Pancreas (tissue), 10 donors: ENCODE results near the gene GPC5. TPM values are rescaled to one million over a fixed set of nuclear protein-coding genes. Genes with fewer than 3 reads are reported as not detected.

Source experiments
- ATAC-seq, 4 donors: fragments of 200-7000 bp; cut with Tn5 transposase; one replicate each; pipeline versions ENCODE4 v1.8.0 to v1.9.1; 2020; ENCODE audit warnings: mild to moderate bottlenecking in 4 of 4, moderate library complexity in 4 of 4
- DNase-seq, 6 donors: peaks; one replicate each; pipeline ENCODE4 v3.0.0-alpha.2; 2020
- FAIRE-seq: peaks from 2 replicates; lab custom pipeline; 2012; peaks lifted over from hg19 to GRCh38; lab: Jason Lieb, UNC
- H3K27ac ChIP-seq, 4 donors: fragments of 200-600 bp; sonication (generic); 1 replicate in 3 of 4; 2 replicates in 1 of 4; pipeline versions ENCODE4 v1.5.0 to v1.8.0; 2020
- H3K27me3 ChIP-seq, 4 donors: fragments of 200-600 bp; one replicate each; pipeline ENCODE4 v1.8.0; 2021
- H3K36me3 ChIP-seq, 3 donors: fragments of 200-600 bp; sonication (generic) in 1 of 3; one replicate each; pipeline versions ENCODE4 v1.5.0 to v1.8.0; 2020 to 2021
- H3K4me1 ChIP-seq, 3 donors: fragments of 200-600 bp; one replicate each; pipeline ENCODE4 v1.8.0; 2021
- H3K4me3 ChIP-seq, 4 donors: fragments of 200-600 bp; sonication (generic) in 2 of 4; one replicate each; pipeline versions ENCODE4 v1.5.0 to v1.8.0; 2020 to 2021
- H3K9me3 ChIP-seq, 4 donors: fragments of 200-600 bp; one replicate each; pipeline ENCODE4 v1.8.0; 2021
- WGBS, 2 donors: extraction: QIAGEN DNeasy Blood & Tissue Kit; methylation state at CpG; one replicate each; pipeline ENCODE4 v1.1.7; 2013; 5-methylcytosine and 5-hydroxymethylcytosine counted together
- intact Hi-C, 3 donors: fragments of 100-400 bp; cut with DNase I; formaldehyde crosslinking; loops; one replicate each; pipeline versions ENCODE4 v1.11.1 to v1.14.2; 2022
- polyA plus RNA-seq, 2 donors: library from polyadenylated mRNA; stranded (reverse); fragments of 200-250 nt; gene quantifications; one replicate each; pipeline ENCODE4 v1.2.3, GENCODE V29; 2013
- total RNA-seq, 6 donors: library from RNA; stranded (reverse); fragmentation: NEBNext Ultra II Directional in 4 of 6; extraction: Animal tissue kit (Norgen Biotek cat#: 25700) in 4 of 6; gene quantifications; one replicate each; pipeline versions ENCODE4 v1.2.1 to v1.2.4, GENCODE V29; 2021 to 2023
- TF ChIP-seq, protein P1 (sequence below), 4 donors: fragments of 200-600 bp; sonication (generic) in 3 of 4; IDR thresholded peaks; one replicate each; pipeline versions ENCODE4 v1.5.0 to v1.8.0; 2021; ENCODE audit warnings: antibody characterized with exemption in 4 of 4
- donor health status: healthy with polysubstance abuse.
- donor health status: DM: no; HTN: no; CAD: no; lungs with moderate emphysema.
- donor health status: DM: no; HTN: no; CAD: no.
- donor health status: control.
- donor health status: control.
- donor health status: Bipolar disorder and iron deficiency.
- donor health status: DM: yes; HTN: yes; CAD: no.
- donor health status: DM: no; HTN: no; CAD: no.
- donor health status: DM: no; HTN: no; CAD: no.
- donor health status: DM: yes; HTN: yes; CAD: no.

GPC5 gene
- total and polyA plus RNA-seq, 8 donors, result 0.12 to 0.35 (median 0.35) TPM; not detected in 5

DNA sequence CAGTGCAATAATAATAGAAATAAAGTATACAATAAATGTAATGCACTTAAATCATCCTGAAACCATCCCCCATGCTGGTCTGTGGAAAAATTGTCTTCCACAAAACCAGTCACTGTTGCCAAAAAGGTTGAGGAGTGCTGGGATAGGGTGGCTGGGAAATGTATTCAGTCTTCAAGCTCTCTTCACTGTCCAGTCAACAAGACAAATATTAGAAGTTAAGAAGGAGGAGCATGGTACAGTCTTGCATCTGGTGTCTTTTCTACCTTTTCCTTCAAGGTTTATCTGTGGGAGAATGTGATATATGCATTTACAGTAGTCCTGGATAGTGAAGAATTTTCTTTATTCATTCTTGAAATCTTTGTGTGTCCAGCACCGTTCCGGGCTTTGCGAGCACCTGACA is 203.4 kb downstream of the GPC5 start:
- Histone ChIP-seq H3K4me3 (no peak overlapping the region), H3K27ac (no peak overlapping the region), H3K4me1 (no peaks in the 10 kb centered on the region), H3K27me3 (no peaks in the 10 kb centered on the region), H3K9me3 (no peaks in the 10 kb centered on the region), H3K36me3 (no peaks in the 10 kb centered on the region)
- 55 to 67% methylated on average over 3 of the region's 3 CpGs for WGBS, 2 donors
- no peak for ATAC-seq
- FAIRE-seq, result no peak
- TF ChIP-seq, protein P1, sequence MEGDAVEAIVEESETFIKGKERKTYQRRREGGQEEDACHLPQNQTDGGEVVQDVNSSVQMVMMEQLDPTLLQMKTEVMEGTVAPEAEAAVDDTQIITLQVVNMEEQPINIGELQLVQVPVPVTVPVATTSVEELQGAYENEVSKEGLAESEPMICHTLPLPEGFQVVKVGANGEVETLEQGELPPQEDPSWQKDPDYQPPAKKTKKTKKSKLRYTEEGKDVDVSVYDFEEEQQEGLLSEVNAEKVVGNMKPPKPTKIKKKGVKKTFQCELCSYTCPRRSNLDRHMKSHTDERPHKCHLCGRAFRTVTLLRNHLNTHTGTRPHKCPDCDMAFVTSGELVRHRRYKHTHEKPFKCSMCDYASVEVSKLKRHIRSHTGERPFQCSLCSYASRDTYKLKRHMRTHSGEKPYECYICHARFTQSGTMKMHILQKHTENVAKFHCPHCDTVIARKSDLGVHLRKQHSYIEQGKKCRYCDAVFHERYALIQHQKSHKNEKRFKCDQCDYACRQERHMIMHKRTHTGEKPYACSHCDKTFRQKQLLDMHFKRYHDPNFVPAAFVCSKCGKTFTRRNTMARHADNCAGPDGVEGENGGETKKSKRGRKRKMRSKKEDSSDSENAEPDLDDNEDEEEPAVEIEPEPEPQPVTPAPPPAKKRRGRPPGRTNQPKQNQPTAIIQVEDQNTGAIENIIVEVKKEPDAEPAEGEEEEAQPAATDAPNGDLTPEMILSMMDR (IDR thresholded peaks at IDR 0.05), result no peak
- intact Hi-C loops, result no loop called here
- no peak for DNase-seq

DNA sequence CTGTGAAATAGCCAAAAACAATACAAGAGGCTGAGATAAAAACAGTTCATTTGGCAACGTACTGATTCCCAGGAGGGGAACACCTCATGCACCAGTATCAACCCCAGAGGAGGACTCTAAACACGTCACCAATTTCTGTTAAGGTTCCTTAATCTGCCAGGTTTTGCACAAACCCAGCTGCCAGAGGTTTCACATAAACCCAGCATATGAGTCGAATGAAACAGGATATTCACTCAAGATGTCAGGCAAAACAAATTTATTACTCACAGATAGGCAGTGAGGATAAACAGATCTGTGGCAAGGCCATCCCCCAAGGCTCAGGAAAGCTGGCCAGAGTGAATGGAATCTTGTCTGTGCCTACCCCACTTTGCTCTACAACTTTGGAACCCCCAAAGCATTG is 210.9 kb downstream of the GPC5 start:
- no peak for DNase-seq
- TF ChIP-seq, protein P1 (IDR thresholded peaks at IDR 0.05), result no peak
- FAIRE-seq, result no peak
- intact Hi-C loops, result no loop called here
- Histone ChIP-seq H3K9me3 (no peaks in the 10 kb centered on the region), H3K27me3 (no peaks in the 10 kb centered on the region), H3K4me1 (no peaks in the 10 kb centered on the region), H3K4me3 (no peak overlapping the region), H3K27ac (no peak overlapping the region), H3K36me3 (no peaks in the 10 kb centered on the region)
- ATAC-seq, result no peak
- WGBS, 2 donors, result 19 to 26% methylated on average over 3 of the region's 3 CpGs

DNA sequence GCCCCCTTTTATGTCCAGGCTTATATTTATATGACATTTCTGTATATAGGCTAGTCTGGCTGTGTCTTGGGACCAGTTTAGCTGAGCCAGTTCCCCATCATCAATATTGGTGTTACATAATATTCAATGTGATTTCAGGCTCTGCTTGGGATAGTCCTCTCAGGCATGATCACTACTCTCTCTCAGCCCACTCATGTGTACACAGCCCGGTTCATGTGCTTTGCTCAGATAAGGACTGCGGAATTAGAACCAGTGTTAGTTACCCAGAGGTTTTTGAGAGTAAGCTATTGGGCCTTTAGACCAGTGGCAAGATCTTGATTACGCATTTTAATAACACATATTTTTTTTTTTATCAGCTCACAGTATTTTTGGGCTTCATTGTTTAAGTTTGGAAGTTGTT is 219.9 kb downstream of the GPC5 start:
- ATAC-seq, result no peak
- H3K36me3 ChIP-seq, result no peaks in the 10 kb centered on the region
- no peak for FAIRE-seq

GRCh38 chr13:91620670-91621141 is 222.3 kb downstream of the GPC5 start:
- FAIRE-seq (no peak), ATAC-seq (no peak), DNase-seq (no peak)
- no peaks in the 10 kb centered on the region for H3K9me3 ChIP-seq
- H3K4me1 ChIP-seq, result no peaks in the 10 kb centered on the region
- H3K27ac ChIP-seq, result no peak overlapping the region
- intact Hi-C loops, result no loop called here
- TF ChIP-seq, protein P1 (IDR thresholded peaks at IDR 0.05), result no peak
- no peaks in the 10 kb centered on the region for H3K27me3 ChIP-seq
- no peaks in the 10 kb centered on the region for H3K36me3 ChIP-seq
- no peak overlapping the region for H3K4me3 ChIP-seq
- WGBS, 2 donors, result 56 to 65% methylated on average over 2 of the region's 2 CpGs

More for the DNA sequence above, 219.9 kb downstream of the GPC5 start:
- intact Hi-C loops, result no loop called here
- TF ChIP-seq, protein P1 (IDR thresholded peaks at IDR 0.05), result no peak
- no peaks in the 10 kb centered on the region for H3K27me3 ChIP-seq
- no peak overlapping the region for H3K4me3 ChIP-seq
- 60 to 73% methylated on average over 3 of the region's 3 CpGs for WGBS, 2 donors
- no peaks in the 10 kb centered on the region for H3K4me1 ChIP-seq
- no peaks in the 10 kb centered on the region for H3K9me3 ChIP-seq
- no peak for DNase-seq
- H3K27ac ChIP-seq, result no peak overlapping the region

DNA sequence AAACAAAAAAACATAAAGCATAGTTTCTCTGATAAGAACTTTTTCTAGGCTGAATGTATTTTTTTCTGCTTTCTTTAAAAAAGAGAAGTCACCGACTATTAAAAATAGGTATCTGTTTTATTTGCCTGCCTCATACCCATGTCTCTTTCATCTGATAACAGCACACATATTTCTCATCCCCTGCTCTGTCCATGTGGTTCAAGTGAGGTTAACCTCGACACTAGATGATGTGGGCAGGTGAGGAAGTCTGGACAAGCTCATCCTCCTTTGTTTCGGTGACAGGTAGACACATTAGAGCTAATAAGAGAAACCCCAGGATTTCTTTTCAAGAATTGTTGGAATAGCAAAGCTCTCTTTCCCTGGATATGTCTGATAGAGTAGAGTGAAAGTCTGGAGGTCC is 222.7 kb downstream of the GPC5 start:
- Histone ChIP-seq H3K36me3 (no peaks in the 10 kb centered on the region), H3K4me3 (no peak overlapping the region), H3K27me3 (no peaks in the 10 kb centered on the region), H3K27ac (no peak overlapping the region), H3K4me1 (no peaks in the 10 kb centered on the region), H3K9me3 (no peaks in the 10 kb centered on the region)
- FAIRE-seq, result no peak
- 69 to 81% methylated on average over 3 of the region's 3 CpGs for WGBS, 2 donors
- TF ChIP-seq, protein P1 (IDR thresholded peaks at IDR 0.05), result no peak
- intact Hi-C loops, result no loop called here
- DNase-seq, result no peak
- no peak for ATAC-seq
